ENCODE results near the gene COP1. TPM values are rescaled to one million over a fixed set of nuclear protein-coding genes. Genes with fewer than 3 reads are reported as not detected.
"Not testable (repeated sequence)": the region's sequence is repeated elsewhere in the genome, so short reads cannot be mapped to it uniquely, and the experiment has no call there.

COP1 gene
- total RNA-seq, 4 donors from 2014 or later = 36.1 to 53.6 (median 39.5) TPM

DNA sequence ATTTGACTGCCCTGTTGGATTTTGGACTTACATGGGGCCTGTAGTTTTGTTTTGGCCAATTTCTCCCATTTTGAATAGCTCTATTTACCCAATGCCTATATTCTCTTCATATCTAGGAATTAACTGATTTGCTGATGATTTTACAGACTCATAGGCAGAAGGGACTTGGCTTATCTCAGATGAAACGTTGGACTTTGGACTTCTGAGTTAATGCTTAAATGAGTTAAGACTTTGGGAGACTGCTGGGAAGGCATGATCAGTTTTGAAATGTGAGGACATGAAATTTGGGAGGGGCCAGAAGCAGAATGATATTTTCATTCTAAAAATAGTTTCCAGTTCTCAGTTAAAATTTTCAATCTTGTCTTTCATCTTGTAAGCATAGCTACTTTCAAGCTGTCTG is 222.3 kb downstream of the COP1 start:
- no peak overlapping the region for H3K4me3 ChIP-seq
- no peaks in the 10 kb centered on the region for H3K4me1 ChIP-seq
- peaks cover 0 to 20% (median 14%) of the 10 kb centered on the region in 4 donors for H3K9me3 ChIP-seq
- DNase-seq (ENCODE audit: extremely low spot score) = no peak
- 75% methylated on average over 1 of the region's 1 CpG for whole genome bisulfite sequencing
- peaks cover 22 to 72% (median 46%) of the 10 kb centered on the region in 4 donors for H3K36me3 ChIP-seq
- H3K27ac ChIP-seq (replicated peaks in 1 of 4) = no peak overlapping the region
- intact Hi-C loops (cut with DNase I) = no loop called here
- TF ChIP-seq POLR2AphosphoS5 (IDR thresholded peaks at IDR 0.05) = no peak
- TF ChIP-seq, protein P1, sequence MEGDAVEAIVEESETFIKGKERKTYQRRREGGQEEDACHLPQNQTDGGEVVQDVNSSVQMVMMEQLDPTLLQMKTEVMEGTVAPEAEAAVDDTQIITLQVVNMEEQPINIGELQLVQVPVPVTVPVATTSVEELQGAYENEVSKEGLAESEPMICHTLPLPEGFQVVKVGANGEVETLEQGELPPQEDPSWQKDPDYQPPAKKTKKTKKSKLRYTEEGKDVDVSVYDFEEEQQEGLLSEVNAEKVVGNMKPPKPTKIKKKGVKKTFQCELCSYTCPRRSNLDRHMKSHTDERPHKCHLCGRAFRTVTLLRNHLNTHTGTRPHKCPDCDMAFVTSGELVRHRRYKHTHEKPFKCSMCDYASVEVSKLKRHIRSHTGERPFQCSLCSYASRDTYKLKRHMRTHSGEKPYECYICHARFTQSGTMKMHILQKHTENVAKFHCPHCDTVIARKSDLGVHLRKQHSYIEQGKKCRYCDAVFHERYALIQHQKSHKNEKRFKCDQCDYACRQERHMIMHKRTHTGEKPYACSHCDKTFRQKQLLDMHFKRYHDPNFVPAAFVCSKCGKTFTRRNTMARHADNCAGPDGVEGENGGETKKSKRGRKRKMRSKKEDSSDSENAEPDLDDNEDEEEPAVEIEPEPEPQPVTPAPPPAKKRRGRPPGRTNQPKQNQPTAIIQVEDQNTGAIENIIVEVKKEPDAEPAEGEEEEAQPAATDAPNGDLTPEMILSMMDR (IDR thresholded peaks at IDR 0.05) = no peak
- no peak for TF ChIP-seq EP300 (IDR thresholded peaks at IDR 0.05)
- no peak for TF ChIP-seq POLR2A (IDR thresholded peaks at IDR 0.05; ENCODE audit: low read depth)
- no peaks in the 10 kb centered on the region for H3K27me3 ChIP-seq

DNA sequence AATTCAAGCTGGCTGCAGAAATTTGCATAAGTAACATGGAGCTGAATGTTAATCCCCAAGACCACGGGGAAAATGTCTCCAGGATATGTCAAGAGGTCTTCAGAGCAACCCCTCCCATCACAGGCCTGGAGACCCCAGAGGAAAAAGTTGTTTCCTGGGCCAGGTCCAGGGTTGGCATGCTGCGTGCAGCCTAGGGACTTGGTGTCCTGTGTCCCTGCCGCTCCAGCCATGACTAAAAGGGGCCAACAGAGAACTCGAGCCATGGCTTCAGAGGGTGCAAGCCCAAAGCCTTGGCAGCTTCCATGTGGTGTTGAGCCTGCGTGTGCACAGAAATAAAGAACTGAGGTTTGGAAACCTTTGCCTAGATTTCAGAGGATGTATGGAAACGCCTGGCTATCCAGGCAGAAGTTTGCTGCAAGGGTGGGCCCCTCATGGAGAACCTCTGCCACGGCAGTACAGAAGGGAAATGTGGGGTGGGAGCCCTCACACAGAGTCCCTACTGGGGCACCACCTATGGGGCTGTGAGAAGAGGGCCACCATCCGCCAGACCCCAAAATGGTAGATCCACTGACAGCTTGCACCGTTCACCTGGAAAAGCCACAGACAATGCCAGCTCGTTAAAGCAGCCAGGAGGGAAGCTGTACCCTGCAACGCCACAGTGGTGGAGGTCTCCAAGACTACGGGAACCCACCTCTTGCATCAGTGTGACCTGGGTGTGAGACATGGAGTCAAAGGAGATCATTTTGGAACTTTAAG is 222.9 kb downstream of the COP1 start:
- H3K36me3 ChIP-seq = peaks cover 22 to 72% (median 46%) of the 10 kb centered on the region in 4 donors
- DNase-seq (ENCODE audit: extremely low spot score) = no peak
- TF ChIP-seq, protein P1 (IDR thresholded peaks at IDR 0.05) = no peak
- TF ChIP-seq POLR2A (IDR thresholded peaks at IDR 0.05; ENCODE audit: low read depth) (no peak), EP300 (IDR thresholded peaks at IDR 0.05) (no peak), POLR2AphosphoS5 (IDR thresholded peaks at IDR 0.05) (no peak)
- peaks cover 0 to 20% (median 14%) of the 10 kb centered on the region in 4 donors for H3K9me3 ChIP-seq
- H3K27ac ChIP-seq (replicated peaks in 1 of 4) = no peak overlapping the region
- intact Hi-C loops (cut with DNase I) = no loop called here
- no peaks in the 10 kb centered on the region for H3K27me3 ChIP-seq
- peaks cover 0 to 4% (median under 1%) of the 10 kb centered on the region in 4 donors for H3K4me1 ChIP-seq
- H3K4me3 ChIP-seq = no peak overlapping the region
- WGBS = 95% methylated on average over 11 of the region's 12 CpGs

DNA sequence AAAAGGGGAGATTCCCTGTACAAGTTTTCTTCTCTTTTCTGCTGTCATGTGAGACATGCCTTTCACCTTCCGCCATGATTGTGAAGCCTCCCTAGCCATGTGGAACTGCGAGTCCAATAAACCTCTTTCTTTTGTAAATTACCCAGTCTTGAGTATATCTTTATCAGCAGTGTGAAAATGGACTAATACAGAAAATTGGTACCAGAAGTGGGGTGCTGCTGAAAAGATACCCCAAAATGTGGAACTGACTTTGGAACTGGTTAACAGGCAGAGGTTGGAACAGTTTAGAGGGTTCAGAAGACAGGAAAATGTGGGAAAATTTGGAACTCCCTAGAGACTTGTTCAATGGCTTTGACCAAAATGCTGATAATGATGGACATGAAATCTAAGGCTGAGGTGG is 223.7 kb downstream of the COP1 start:
- Histone ChIP-seq H3K36me3 (peaks cover 22 to 64% (median 44%) of the 10 kb centered on the region in 4 donors), H3K9me3 (peaks cover 0 to 20% (median 14%) of the 10 kb centered on the region in 4 donors), H3K4me1 (peaks cover 2 to 13% (median 8%) of the 10 kb centered on the region in 4 donors)
- H3K27ac ChIP-seq (replicated peaks in 1 of 4); intact Hi-C loops (cut with DNase I); H3K4me3 ChIP-seq; DNase-seq (ENCODE audit: extremely low spot score); H3K27me3 ChIP-seq: not testable (repeated sequence)
- WGBS = 100% methylated on average over 2 of the region's 2 CpGs

DNA sequence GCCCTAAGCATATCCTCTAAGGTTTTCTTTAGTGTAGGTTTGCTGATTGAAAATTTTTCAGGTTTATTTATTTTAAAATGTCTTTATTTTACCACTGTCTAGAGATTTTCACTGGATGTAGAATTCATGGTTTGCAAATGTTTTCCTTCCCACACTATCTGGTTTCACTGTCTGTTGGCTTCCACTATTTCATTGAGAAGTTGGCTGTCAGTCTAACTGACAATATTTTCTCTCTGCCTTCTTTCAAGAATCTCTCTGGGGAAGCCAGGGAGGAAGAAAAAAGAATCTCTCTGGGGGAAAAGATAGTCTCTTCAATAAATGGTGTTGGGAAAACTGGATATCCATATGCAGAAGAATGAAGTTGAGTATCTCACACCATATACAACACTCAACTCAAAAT is 226.0 kb downstream of the COP1 start:
- no peaks in the 10 kb centered on the region for H3K27me3 ChIP-seq
- intact Hi-C loops (cut with DNase I) = no loop called here

DNA sequence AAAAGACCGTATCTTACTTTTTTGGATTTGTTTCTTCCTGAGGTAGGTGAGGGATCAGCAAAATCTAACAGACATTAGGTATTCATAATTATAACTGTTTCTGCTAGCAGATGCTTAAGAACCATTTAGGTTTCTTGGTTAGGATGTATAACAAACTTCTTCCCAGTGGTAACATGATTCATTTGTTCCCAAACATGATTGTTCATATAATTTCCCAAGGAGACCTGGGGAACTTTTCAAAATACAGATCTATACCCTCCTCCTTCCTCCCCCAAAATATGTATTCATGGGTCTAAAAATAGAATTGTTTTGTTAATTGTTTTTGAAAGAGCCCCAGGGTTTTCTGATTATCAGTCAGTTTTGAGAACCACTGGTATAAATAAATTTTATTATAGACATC is 228.2 kb downstream of the COP1 start:
- no peak for DNase-seq (ENCODE audit: extremely low spot score)
- TF ChIP-seq, protein P1 (IDR thresholded peaks at IDR 0.05) = no peak
- TF ChIP-seq POLR2AphosphoS5 (IDR thresholded peaks at IDR 0.05) (no peak), EP300 (IDR thresholded peaks at IDR 0.05) (no peak), POLR2A (IDR thresholded peaks at IDR 0.05; ENCODE audit: low read depth) (no peak)
- H3K9me3 ChIP-seq = peaks cover 0 to 13% (median 11%) of the 10 kb centered on the region in 4 donors
- peaks cover under 1 to 32% (median 18%) of the 10 kb centered on the region in 4 donors for H3K36me3 ChIP-seq
- intact Hi-C loops (cut with DNase I) = no loop called here
- peaks cover 3 to 14% (median 13%) of the 10 kb centered on the region in 4 donors for H3K4me1 ChIP-seq
- H3K27ac ChIP-seq (replicated peaks in 1 of 4) = no peak overlapping the region
- 85% methylated on average over 1 of the region's 1 CpG for WGBS
- no peak overlapping the region for H3K4me3 ChIP-seq
- no peaks in the 10 kb centered on the region for H3K27me3 ChIP-seq

More for the DNA sequence above, 226.0 kb downstream of the COP1 start:
- Histone ChIP-seq H3K4me3 (no peak overlapping the region), H3K9me3 (peaks cover 0 to 20% (median 14%) of the 10 kb centered on the region in 4 donors), H3K4me1 (peaks cover 3 to 14% (median 13%) of the 10 kb centered on the region in 4 donors), H3K36me3 (peaks cover 22 to 48% (median 34%) of the 10 kb centered on the region in 4 donors), H3K27ac (replicated peaks in 1 of 4) (no peak overlapping the region)
- TF ChIP-seq POLR2A (IDR thresholded peaks at IDR 0.05; ENCODE audit: low read depth) = no peak
- no peak for TF ChIP-seq POLR2AphosphoS5 (IDR thresholded peaks at IDR 0.05)
- TF ChIP-seq EP300 (IDR thresholded peaks at IDR 0.05) = no peak
- TF ChIP-seq, protein P1 (IDR thresholded peaks at IDR 0.05) = no peak
- no peak for DNase-seq (ENCODE audit: extremely low spot score)
